ENCODE measurements around the gene GAS2.

GAS2 gene

GRCh38 chr11:22764735-22765134 is 98.3 kb downstream of the GAS2 start:
- Histone ChIP-seq H3K9me3 (ENCODE audit: control insufficient read depth, insufficient read depth, low read length) (no peaks in the 10 kb centered on the region), H3K4me1 (ENCODE audit: control insufficient read depth, insufficient read depth, low read length) (0 out of 2 replicates have a peak, but pooled peaks cover 4% of the 10 kb centered on the region), H3K4me3 (ENCODE audit: low read depth, low read length) (no peak overlapping the region), H3K9ac (ENCODE audit: low read depth, low read length) (no peak overlapping the region), H3K27me3 (ENCODE audit: control insufficient read depth, insufficient read depth, low read length) (no peaks in the 10 kb centered on the region), H3K27ac (ENCODE audit: low read depth, low read length) (no peak overlapping the region), H3K36me3 (ENCODE audit: control insufficient read depth, insufficient read depth, low read length) (no peaks in the 10 kb centered on the region)

GRCh38 chr11:22768281-22768680 is 101.9 kb downstream of the GAS2 start:
- Histone ChIP-seq H3K4me3 (ENCODE audit: low read depth, low read length) (no peak overlapping the region), H3K36me3 (ENCODE audit: control insufficient read depth, insufficient read depth, low read length) (no peaks in the 10 kb centered on the region), H3K27ac (ENCODE audit: low read depth, low read length) (no peak overlapping the region), H3K9ac (ENCODE audit: low read depth, low read length) (no peak overlapping the region), H3K9me3 (ENCODE audit: control insufficient read depth, insufficient read depth, low read length) (no peaks in the 10 kb centered on the region), H3K27me3 (ENCODE audit: control insufficient read depth, insufficient read depth, low read length) (no peaks in the 10 kb centered on the region), H3K4me1 (ENCODE audit: control insufficient read depth, insufficient read depth, low read length) (no peaks in the 10 kb centered on the region)

- H3K27me3 ChIP-seq (ENCODE audit: control insufficient read depth, insufficient read depth, low read length): no peaks in the 10 kb centered on the region
- no peak overlapping the region for H3K9ac ChIP-seq (ENCODE audit: low read depth, low read length)
- no peak overlapping the region for H3K27ac ChIP-seq (ENCODE audit: low read depth, low read length)
- H3K4me1 ChIP-seq (ENCODE audit: control insufficient read depth, insufficient read depth, low read length): no peaks in the 10 kb centered on the region
- no peaks in the 10 kb centered on the region for H3K36me3 ChIP-seq (ENCODE audit: control insufficient read depth, insufficient read depth, low read length)
- H3K9me3 ChIP-seq (ENCODE audit: control insufficient read depth, insufficient read depth, low read length): no peaks in the 10 kb centered on the region
- no peak overlapping the region for H3K4me3 ChIP-seq (ENCODE audit: low read depth, low read length)
Observed at GRCh38 chr11:22769081-22769480, 102.7 kb downstream of the GAS2 start.

GRCh38 chr11:22774716-22775115 is 108.3 kb downstream of the GAS2 start:
- Histone ChIP-seq H3K4me1 (ENCODE audit: control insufficient read depth, insufficient read depth, low read length) (no peaks in the 10 kb centered on the region), H3K4me3 (ENCODE audit: low read depth, low read length) (no peak overlapping the region), H3K9ac (ENCODE audit: low read depth, low read length) (no peak overlapping the region), H3K27me3 (ENCODE audit: control insufficient read depth, insufficient read depth, low read length) (no peaks in the 10 kb centered on the region), H3K36me3 (ENCODE audit: control insufficient read depth, insufficient read depth, low read length) (no peaks in the 10 kb centered on the region), H3K27ac (ENCODE audit: low read depth, low read length) (no peak overlapping the region), H3K9me3 (ENCODE audit: control insufficient read depth, insufficient read depth, low read length) (no peaks in the 10 kb centered on the region)

GRCh38 chr11:22775248-22775647 is 108.8 kb downstream of the GAS2 start:
- Histone ChIP-seq H3K9ac (ENCODE audit: low read depth, low read length) (no peak overlapping the region), H3K36me3 (ENCODE audit: control insufficient read depth, insufficient read depth, low read length) (no peaks in the 10 kb centered on the region), H3K27me3 (ENCODE audit: control insufficient read depth, insufficient read depth, low read length) (no peaks in the 10 kb centered on the region), H3K9me3 (ENCODE audit: control insufficient read depth, insufficient read depth, low read length) (no peaks in the 10 kb centered on the region), H3K27ac (ENCODE audit: low read depth, low read length) (no peak overlapping the region), H3K4me3 (ENCODE audit: low read depth, low read length) (no peak overlapping the region), H3K4me1 (ENCODE audit: control insufficient read depth, insufficient read depth, low read length) (no peaks in the 10 kb centered on the region)

GRCh38 chr11:22778642-22779041 is 112.2 kb downstream of the GAS2 start:
- no peak overlapping the region for H3K4me3 ChIP-seq (ENCODE audit: low read depth, low read length)
- H3K9ac ChIP-seq (ENCODE audit: low read depth, low read length): no peak overlapping the region
- H3K9me3 ChIP-seq (ENCODE audit: control insufficient read depth, insufficient read depth, low read length): no peaks in the 10 kb centered on the region
- H3K27ac ChIP-seq (ENCODE audit: low read depth, low read length): no peak overlapping the region
- H3K4me1 ChIP-seq (ENCODE audit: control insufficient read depth, insufficient read depth, low read length): no peaks in the 10 kb centered on the region
- no peaks in the 10 kb centered on the region for H3K27me3 ChIP-seq (ENCODE audit: control insufficient read depth, insufficient read depth, low read length)
- H3K36me3 ChIP-seq (ENCODE audit: control insufficient read depth, insufficient read depth, low read length): no peaks in the 10 kb centered on the region

- Histone ChIP-seq H3K4me1 (ENCODE audit: control insufficient read depth, insufficient read depth, low read length) (no peaks in the 10 kb centered on the region), H3K27ac (ENCODE audit: low read depth, low read length) (no peak overlapping the region), H3K4me3 (ENCODE audit: low read depth, low read length) (no peak overlapping the region)
Observed at GRCh38 chr11:22779850-22780249, 113.4 kb downstream of the GAS2 start.

GRCh38 chr11:22780952-22781593 is 114.7 kb downstream of the GAS2 start:
- Histone ChIP-seq H3K9me3 (ENCODE audit: control insufficient read depth, insufficient read depth, low read length) (no peaks in the 10 kb centered on the region), H3K27ac (ENCODE audit: low read depth, low read length) (no peak overlapping the region), H3K27me3 (ENCODE audit: control insufficient read depth, insufficient read depth, low read length) (no peaks in the 10 kb centered on the region), H3K9ac (ENCODE audit: low read depth, low read length) (no peak overlapping the region), H3K36me3 (ENCODE audit: control insufficient read depth, insufficient read depth, low read length) (no peaks in the 10 kb centered on the region), H3K4me1 (ENCODE audit: control insufficient read depth, insufficient read depth, low read length) (no peaks in the 10 kb centered on the region), H3K4me3 (ENCODE audit: low read depth, low read length) (no peak overlapping the region)

More at GRCh38 chr11:22779850-22780249, 113.4 kb downstream of the GAS2 start:
- no peaks in the 10 kb centered on the region for H3K36me3 ChIP-seq (ENCODE audit: control insufficient read depth, insufficient read depth, low read length)
- no peaks in the 10 kb centered on the region for H3K9me3 ChIP-seq (ENCODE audit: control insufficient read depth, insufficient read depth, low read length)
- H3K27me3 ChIP-seq (ENCODE audit: control insufficient read depth, insufficient read depth, low read length): no peaks in the 10 kb centered on the region
- no peak overlapping the region for H3K9ac ChIP-seq (ENCODE audit: low read depth, low read length)

- H3K4me1 ChIP-seq (ENCODE audit: control insufficient read depth, insufficient read depth, low read length): no peaks in the 10 kb centered on the region; the same call in 1 of the 2 replicates
- no peak overlapping the region for H3K27ac ChIP-seq (ENCODE audit: low read depth, low read length)
- no peak overlapping the region for H3K9ac ChIP-seq (ENCODE audit: low read depth, low read length)
Observed at GRCh38 chr11:22785251-22785650, 118.8 kb downstream of the GAS2 start.

GRCh38 chr11:22786475-22786874 is 120.1 kb downstream of the GAS2 start:
- Histone ChIP-seq H3K36me3 (ENCODE audit: control insufficient read depth, insufficient read depth, low read length) (no peaks in the 10 kb centered on the region), H3K9ac (ENCODE audit: low read depth, low read length) (no peak overlapping the region), H3K4me3 (ENCODE audit: low read depth, low read length) (no peak overlapping the region), H3K4me1 (ENCODE audit: control insufficient read depth, insufficient read depth, low read length) (no peaks in the 10 kb centered on the region; the same call in 1 of the 2 replicates), H3K9me3 (ENCODE audit: control insufficient read depth, insufficient read depth, low read length) (no peaks in the 10 kb centered on the region), H3K27me3 (ENCODE audit: control insufficient read depth, insufficient read depth, low read length) (no peaks in the 10 kb centered on the region), H3K27ac (ENCODE audit: low read depth, low read length) (no peak overlapping the region)

More at GRCh38 chr11:22785251-22785650, 118.8 kb downstream of the GAS2 start:
- Histone ChIP-seq H3K4me3 (ENCODE audit: low read depth, low read length) (no peak overlapping the region), H3K36me3 (ENCODE audit: control insufficient read depth, insufficient read depth, low read length) (no peaks in the 10 kb centered on the region), H3K9me3 (ENCODE audit: control insufficient read depth, insufficient read depth, low read length) (no peaks in the 10 kb centered on the region), H3K27me3 (ENCODE audit: control insufficient read depth, insufficient read depth, low read length) (no peaks in the 10 kb centered on the region)

GRCh38 chr11:22787055-22787454 is 120.6 kb downstream of the GAS2 start:
- Histone ChIP-seq H3K27ac (ENCODE audit: low read depth, low read length) (no peak overlapping the region), H3K9me3 (ENCODE audit: control insufficient read depth, insufficient read depth, low read length) (no peaks in the 10 kb centered on the region), H3K27me3 (ENCODE audit: control insufficient read depth, insufficient read depth, low read length) (no peaks in the 10 kb centered on the region), H3K4me1 (ENCODE audit: control insufficient read depth, insufficient read depth, low read length) (no peaks in the 10 kb centered on the region; the same call in 1 of the 2 replicates), H3K4me3 (ENCODE audit: low read depth, low read length) (no peak overlapping the region), H3K9ac (ENCODE audit: low read depth, low read length) (no peak overlapping the region), H3K36me3 (ENCODE audit: control insufficient read depth, insufficient read depth, low read length) (no peaks in the 10 kb centered on the region)
